IPS DF 19.7 (cell line): ENCODE measurements around the gene DYSF.

Experiments used
- DNase-seq: peaks from one replicate; pipeline ENCODE4 v3.0.0-alpha.2; 2013; ENCODE audit warnings: low read depth, low spot score

The DYSF gene

GRCh38 chr2:71456617-71457016, 3.3 kb downstream of the DYSF start:
- no peak for DNase-seq

DNA sequence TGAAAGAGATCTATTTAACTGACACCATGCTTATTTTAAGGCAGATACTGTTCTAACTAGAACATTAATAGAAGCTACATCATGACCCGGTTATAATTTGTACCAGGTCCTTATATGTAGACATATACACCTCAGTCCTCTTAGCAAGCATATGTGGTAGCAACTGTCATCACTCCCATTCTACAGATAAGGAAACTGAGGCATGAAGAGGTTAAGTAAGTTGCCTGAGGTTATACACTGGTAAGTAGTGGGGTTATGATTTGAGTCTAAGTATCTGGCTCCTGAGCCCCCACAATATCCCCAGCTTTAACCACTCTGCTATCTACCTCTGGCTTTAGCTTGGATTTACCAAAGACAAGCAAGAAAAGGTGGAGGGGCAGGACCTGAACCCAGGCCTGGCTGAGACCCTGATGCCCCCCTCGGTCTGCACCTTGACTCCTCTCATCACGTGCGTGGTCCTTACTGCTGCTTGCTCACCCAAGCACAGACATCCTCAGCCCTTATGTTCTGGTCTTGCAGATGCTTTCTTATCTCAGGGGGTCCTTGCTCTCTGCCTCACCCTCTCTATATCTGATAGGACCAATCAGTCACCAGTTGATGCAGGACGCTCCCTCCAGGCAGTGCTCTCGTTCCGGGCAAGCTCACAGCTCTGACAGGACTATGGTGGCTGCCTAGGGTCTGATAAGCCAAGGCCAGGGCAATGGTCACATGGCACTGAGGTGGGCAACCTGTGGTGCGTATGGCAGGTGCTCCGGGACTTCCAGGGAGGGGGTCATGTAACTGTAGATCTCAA, 4.0 kb downstream of the DYSF start:
- DNase-seq = no peak

DNA sequence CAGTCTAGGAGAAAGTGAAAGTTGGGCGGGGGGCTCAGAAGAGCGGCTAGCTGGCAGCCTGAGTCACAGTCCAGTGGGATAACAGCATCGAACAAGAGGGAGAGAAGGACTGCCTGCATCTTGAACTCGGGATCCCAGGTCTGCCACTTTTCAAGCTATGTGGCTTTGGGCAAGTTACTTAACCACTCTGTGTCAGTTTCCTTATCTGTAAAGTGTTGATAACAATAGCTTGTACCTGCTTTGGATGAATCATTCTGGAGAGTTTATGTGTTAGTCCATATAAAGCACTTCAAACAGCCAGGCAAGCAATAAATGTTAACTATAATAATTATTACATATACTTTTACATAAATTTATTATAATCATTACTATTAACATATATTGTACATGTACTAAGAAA, 4.6 kb downstream of the DYSF start:
- no peak for DNase-seq

GRCh38 chr2:71458413-71459083, 5.2 kb downstream of the DYSF start:
- no peak for DNase-seq

DNA sequence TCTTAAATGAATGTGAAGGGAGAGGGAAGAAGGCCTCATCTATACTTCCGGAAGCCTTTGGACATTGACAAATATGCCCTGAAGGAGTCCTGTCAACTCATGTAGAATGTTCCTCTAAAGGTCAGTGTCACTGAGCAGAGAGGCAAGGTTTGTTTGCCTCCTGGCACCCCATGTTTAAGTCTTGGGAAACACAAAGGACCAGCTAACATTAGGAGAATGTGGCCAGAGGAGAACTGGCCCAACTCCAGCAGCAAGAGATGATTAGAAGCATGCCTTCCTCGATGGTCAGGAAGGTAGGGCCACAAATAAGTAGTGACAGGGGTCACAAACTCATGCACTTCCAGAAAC, 5.7 kb downstream of the DYSF start:
- DNase-seq = no peak

GRCh38 chr2:71460056-71460455, 6.7 kb downstream of the DYSF start:
- no peak for DNase-seq

- DNase-seq = no peak
Measured at GRCh38 chr2:71460595-71461303, 7.4 kb downstream of the DYSF start.

DNA sequence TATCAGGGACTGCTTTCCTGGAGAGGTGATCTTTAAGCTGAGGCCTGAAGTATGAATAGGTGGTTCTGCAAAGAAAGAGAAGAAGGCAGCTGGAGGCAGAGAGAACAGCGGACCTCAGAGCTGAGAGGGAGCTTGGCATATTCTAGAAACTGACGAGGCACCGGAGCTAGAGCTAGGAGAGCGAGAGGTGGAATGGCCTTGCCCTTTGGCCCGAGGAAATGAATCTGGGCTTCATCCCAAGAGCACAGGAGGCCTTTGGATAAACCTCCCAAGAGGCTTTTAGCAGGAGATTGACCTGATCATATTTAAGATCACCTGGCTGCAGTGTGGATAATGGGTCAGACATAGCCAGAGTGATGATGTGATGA, 7.9 kb downstream of the DYSF start:
- DNase-seq = no peak

DNA sequence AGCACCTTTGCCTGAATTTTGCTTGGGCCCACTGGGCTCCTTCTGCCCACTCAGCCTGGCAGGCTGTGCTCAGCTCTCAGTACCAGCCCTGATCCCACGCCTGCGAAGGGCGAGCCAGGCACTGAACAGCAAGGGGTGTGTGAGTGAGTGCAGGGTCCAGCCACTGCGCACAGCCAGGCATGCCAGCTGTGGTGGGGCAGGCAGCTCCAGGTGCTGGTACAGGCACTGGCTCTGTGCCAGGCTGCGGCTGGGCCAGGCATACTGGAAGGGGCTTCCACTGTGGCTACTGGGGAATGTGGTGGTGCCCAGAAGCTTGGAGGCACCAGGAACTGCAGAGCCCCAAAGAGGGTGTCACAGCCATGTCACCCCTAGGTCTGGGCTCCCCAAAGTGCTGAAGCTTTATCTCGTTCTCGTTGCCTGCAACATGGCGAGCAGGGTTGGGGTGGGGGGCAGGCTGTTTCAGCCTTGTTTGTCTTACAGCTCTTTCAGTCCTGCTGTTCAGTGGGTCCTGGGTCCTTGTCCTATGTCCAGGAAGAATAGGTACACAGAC, 8.8 kb downstream of the DYSF start:
- DNase-seq = no peak

DNA sequence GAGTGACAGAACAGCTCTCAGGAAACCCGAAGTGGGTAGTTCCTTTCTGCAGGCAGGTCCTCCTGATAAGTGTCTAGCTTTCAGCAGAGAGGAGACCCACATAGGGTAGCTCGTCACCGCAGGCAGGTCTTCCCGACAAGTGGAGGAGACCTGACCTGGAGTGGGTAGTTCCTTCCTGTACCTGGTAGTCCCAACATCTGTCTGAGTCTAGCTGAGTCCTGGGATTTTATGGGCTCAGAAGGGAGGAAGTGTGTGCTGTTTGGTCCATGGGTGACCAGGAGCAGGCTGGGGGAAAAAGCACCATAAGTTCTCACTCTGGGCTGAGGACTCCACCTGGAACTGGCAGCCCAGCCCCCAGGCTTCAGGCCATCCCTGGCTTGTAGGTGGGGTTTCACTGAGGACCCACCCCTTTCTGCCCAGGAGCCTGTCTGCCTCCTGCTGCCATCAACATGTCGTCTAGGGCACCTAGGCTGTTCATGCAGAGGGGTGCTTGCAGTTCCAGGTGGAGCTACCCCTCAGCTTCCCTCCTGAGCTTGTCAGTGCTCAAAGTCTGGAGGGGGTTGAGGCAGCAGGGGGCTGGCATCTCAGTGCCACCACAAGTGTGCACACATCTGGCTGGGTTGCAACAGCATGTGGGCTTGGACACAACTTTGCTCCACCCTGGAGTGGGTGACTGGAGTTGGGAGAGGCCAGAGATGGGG, 9.4 kb downstream of the DYSF start:
- no peak for DNase-seq

DNA sequence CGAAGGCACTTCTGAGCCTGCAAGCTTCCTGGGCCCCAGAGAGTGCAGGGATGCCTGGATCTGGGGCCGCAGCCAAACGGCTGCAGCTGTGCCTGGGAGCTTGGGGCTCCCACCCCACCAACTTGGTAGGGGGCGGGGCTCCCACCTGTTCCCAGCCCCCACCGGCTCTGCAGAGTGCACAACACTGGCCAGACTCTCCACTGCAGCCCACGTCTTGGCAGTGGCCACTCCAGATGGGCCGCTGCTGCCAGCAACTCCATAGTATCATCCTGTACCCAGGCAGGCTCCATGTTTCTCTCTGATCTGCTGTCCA, 9.9 kb downstream of the DYSF start:
- DNase-seq = no peak

- DNase-seq = no peak
Measured at GRCh38 chr2:71464389-71464788, 11.0 kb downstream of the DYSF start.

DNA sequence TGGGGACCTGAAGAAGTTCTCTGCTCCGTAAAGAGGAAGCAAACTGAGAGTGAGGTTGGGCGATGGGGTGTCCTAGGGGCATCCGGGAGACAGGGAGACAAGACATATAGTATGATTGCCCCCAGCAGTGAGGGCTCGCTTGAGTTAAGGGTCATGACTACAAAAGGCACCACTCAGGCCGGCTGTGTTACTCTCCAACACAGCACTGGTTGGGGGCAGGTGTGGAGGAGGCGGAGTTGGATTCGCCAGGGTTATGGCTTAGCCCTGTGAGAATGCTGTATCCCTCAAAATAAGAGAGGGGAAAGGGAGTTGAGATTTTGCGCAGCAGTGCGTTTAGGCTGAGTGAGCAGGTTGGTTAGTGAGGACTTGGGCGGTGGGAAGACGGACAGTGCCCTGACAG, 12.0 kb downstream of the DYSF start:
- DNase-seq = no peak

GRCh38 chr2:71465961-71466300, 12.6 kb downstream of the DYSF start:
- no peak for DNase-seq

DNA sequence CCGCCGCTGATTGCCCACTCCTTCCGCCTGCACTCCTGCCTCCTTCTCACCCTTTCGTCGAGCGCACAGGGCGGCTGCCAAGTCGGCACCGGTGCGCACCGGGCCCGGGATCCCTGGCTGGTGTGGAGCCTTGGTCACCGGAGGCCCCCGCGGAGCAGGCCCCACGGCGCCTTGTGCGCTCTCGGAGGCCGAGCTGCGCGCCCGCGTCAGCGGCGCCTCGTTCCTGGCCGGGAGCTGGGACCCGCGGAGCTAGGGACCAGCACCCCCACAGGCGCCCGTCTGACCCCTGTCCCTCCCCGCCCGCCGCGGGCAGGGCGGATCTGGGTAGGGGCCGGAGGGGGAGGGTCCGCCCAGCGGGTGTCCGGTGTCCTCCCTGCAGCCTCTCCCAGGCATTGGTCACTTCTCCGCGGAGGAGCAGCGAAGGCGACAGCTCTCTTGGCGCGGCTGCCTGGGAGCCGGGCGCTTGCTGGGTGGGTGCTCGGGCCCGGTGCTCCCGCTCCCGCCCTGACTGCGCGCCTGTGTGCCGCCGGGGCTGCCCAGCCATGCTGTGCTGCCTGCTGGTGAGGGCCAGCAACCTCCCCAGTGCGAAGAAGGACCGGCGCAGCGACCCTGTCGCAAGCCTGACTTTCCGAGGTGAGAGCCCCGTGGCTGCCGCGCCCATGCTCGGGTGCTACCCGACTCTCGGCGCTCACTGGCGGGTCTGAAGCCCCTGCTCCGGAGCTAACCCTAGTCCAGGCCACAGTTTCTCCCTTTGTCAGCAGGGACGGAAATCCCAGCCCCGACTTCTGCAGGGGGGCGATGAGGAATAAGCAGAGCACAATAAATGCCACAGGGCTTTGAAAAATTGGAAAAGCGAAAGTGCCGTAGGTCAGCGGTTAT, 13.2 kb downstream of the DYSF start:
- no peak for DNase-seq

GRCh38 chr2:71467180-71467815, 13.9 kb downstream of the DYSF start:
- no peak for DNase-seq

DNA sequence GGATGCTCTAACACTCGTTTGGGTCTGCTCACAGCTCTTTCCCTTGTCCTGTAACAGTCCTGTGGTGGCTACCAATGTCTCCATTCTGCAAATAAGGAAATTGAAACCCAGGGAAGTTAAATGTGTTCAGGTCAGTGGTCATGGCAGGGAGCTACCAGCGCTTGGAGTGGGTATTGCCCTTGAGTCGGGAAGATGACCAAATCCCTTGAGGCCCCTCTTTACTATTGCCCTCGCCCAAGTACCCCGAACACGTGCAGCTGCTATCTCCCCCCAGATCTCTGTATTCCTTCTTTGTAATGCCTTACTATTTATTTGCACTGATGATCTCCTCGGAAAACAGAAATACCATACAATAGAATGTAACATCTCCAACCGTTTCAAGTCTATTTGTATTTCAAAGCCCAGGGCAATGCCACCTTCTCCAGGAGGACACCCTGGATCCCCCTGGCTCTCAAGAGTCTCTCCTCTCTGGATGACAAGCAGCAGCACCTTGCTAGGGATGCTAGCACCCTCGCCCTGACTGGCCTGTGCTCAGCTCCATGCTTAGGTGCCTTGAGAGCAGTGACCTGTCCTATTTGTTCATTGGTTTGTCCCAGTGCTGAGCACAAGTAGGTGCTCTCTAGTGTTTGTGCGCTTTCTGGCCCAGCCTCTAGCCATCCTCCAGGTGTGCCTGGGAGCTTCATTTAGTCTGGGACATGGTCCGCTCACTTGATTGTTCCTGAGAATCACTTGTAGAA, 15.1 kb downstream of the DYSF start:
- DNase-seq = no peak

DNA sequence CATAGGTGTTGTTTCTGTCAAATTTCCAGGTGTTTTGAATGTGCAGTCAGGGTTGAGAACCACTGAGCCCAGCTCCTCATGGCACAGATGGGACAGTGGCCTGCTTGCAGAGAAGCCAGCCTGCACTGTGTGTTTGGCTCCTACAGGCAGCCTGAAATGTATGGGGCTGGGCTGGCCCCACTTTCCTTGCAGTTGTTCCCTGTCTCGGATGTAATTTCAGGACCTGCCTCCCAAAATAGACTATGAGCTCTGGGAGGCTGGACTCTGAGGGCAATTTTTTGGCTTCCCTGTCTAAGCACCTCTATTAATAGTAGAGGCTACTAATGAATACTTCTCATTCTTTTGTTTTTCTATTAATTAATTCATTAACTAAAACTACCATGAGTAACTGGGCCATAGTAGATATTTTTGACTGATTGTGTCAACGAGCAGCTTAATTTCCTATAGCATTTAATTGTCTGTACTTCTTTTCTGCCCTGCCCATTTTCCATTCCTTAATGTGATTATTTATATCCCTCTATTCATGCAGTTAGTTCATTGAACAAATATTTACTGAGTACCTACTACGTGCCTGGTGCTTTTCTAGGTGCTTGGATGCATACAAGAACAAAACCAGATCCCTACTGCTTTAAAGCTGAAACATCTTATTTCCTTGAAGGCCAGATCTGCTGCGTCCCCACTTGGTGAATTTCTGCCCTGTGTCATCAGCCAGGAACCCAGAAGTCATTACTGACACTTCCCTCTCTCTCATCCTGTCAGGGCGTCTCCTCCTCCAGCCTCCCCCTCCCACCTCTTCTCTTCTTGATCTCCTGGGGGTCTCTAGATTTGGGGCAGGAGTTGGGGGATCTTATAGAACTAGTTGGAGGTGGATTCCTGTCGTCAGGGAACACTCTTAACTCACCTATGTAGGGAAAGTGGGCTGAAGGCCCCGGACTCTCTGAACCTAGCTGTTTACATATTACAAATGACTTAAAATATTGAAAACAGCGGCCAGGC, 16.3 kb downstream of the DYSF start:
- DNase-seq = no peak

GRCh38 chr2:71471276-71471675, 17.9 kb downstream of the DYSF start:
- no peak for DNase-seq
